ENCODE data around the gene MYL7.

MYL7 gene

GRCh38 chr7:44120395-44120794, 20.7 kb downstream of the MYL7 start:
- H3K4me1 ChIP-seq (ENCODE audit: control insufficient read depth in 1 of 2, insufficient read depth in 1 of 2, low read depth in 1 of 2, low read length in 1 of 2) = peaks cover 13 to 15% of the 10 kb centered on the region in 2 experiments
- peaks cover 7% of the 10 kb centered on the region for H3K27me3 ChIP-seq
- no peaks in the 10 kb centered on the region for H3K36me3 ChIP-seq
- no peak overlapping the region for H3K4me3 ChIP-seq (ENCODE audit: low read depth in 1 of 2, low read length in 1 of 2)
- H3K9me3 ChIP-seq = no peaks in the 10 kb centered on the region
- no peak for TF ChIP-seq CTCF (IDR thresholded peaks at IDR 0.05)
- H3K27ac ChIP-seq = no peak overlapping the region

DNA sequence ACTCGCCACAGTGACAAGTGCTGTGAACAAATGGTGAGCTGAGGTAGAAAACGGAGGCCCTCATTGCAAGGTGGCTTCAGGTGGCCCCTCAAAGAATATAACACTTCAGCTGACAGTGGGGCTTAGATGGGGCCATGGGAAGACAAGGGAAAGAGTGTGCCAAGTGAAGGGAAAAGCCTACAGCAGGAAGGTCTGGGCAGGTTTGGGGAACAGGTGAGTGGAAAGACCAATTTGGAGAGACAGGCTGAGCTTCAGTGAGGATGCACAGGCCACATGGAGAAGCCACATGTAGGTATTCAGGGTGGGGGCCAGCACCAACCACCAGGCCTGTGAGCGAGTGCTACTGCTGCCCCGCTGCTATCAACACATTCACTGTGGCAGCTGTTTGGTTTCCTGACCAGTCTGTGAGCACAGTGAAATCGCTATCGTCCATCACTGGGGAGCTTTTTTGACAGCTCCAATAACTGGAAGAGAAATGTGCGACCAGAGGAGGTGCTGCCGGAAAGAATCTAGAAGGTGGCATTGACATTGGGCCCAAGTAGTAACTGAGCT, 21.2 kb downstream of the MYL7 start:
- no peaks in the 10 kb centered on the region for H3K36me3 ChIP-seq
- H3K27ac ChIP-seq = no peak overlapping the region
- H3K4me1 ChIP-seq (ENCODE audit: control insufficient read depth in 1 of 2, insufficient read depth in 1 of 2, low read depth in 1 of 2, low read length in 1 of 2) = peaks cover 13 to 15% of the 10 kb centered on the region in 2 experiments

DNA sequence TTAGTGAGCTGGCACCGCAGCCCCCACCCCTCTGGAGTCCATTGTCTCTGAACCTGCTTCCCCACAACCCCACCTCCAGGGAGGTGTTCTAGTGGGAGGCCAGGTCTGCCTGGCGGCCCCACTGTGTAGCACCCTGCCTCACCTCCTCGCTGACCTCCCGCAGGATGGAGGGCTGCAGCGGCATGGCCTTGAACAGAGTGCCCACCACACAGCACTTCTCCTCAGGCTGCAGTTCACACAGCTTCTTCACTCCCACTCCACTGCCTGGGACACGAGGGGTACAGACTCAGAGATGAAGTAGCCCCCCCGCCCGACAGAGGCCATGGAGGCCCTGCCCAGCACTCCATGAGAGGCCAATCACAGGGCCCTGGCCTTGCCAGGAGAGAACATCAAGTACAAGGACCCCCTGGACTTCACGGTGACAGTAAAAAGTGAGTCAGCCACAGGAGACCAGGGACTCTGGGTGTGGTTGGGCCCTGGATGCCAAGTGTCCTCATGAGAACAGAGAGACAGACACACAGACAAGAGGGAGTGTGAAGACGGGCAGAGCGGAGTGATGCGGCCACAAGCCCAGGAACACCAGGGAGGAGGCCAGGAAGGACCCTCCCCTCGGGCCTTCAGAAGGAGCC, 23.2 kb downstream of the MYL7 start:
- Histone ChIP-seq H3K4me1 (ENCODE audit: control insufficient read depth in 1 of 2, insufficient read depth in 1 of 2, low read depth in 1 of 2, low read length in 1 of 2) (peaks cover 5 to 6% of the 10 kb centered on the region in 2 experiments), H3K27me3 (no peaks in the 10 kb centered on the region), H3K27ac (no peak overlapping the region), H3K36me3 (no peaks in the 10 kb centered on the region), H3K4me3 (ENCODE audit: low read depth in 1 of 2, low read length in 1 of 2) (no peak overlapping the region), H3K9me3 (no peaks in the 10 kb centered on the region)
- no peak for TF ChIP-seq CTCF (IDR thresholded peaks at IDR 0.05)

More for the DNA sequence above, 21.2 kb downstream of the MYL7 start:
- Histone ChIP-seq H3K27me3 (peaks cover 7% of the 10 kb centered on the region), H3K4me3 (ENCODE audit: low read depth in 1 of 2, low read length in 1 of 2) (no peak overlapping the region), H3K9me3 (no peaks in the 10 kb centered on the region)
- TF ChIP-seq CTCF (IDR thresholded peaks at IDR 0.05) = no peak

- no peaks in the 10 kb centered on the region for H3K36me3 ChIP-seq
- H3K27ac ChIP-seq = no peak overlapping the region
- no peaks in the 10 kb centered on the region for H3K27me3 ChIP-seq
- no peak overlapping the region for H3K4me3 ChIP-seq (ENCODE audit: low read depth in 1 of 2, low read length in 1 of 2)
- H3K9me3 ChIP-seq = no peaks in the 10 kb centered on the region
- H3K4me1 ChIP-seq (ENCODE audit: control insufficient read depth in 1 of 2, insufficient read depth in 1 of 2, low read depth in 1 of 2, low read length in 1 of 2) = no peaks in the 10 kb centered on the region
- no peak for TF ChIP-seq CTCF (IDR thresholded peaks at IDR 0.05)
These were observed 24.1 kb downstream of the MYL7 start for GRCh38 chr7:44116789-44117666.

- no peak overlapping the region for H3K27ac ChIP-seq
- TF ChIP-seq CTCF (IDR thresholded peaks at IDR 0.05) = no peak
- H3K27me3 ChIP-seq = no peaks in the 10 kb centered on the region
- H3K36me3 ChIP-seq = no peaks in the 10 kb centered on the region
- H3K9me3 ChIP-seq = no peaks in the 10 kb centered on the region
- H3K4me1 ChIP-seq (ENCODE audit: control insufficient read depth in 1 of 2, insufficient read depth in 1 of 2, low read depth in 1 of 2, low read length in 1 of 2) = no peaks in the 10 kb centered on the region
- no peak overlapping the region for H3K4me3 ChIP-seq (ENCODE audit: low read depth in 1 of 2, low read length in 1 of 2)
These were observed 24.9 kb downstream of the MYL7 start for GRCh38 chr7:44116087-44116788.

All from neutrophil (primary cell).